Large intestine (tissue), 12 donors: ENCODE data around the gene HDAC9. TPM values are rescaled to one million over a fixed set of nuclear protein-coding genes. Genes with fewer than 3 reads are reported as not detected.

Experiments used
- DNase-seq, 2 donors: peaks; one replicate each; pipeline versions ENCODE4 v3.0.0 to v3.0.0-alpha.2; 2013
- H3K27ac ChIP-seq: one replicate; pipeline ENCODE4 v1.5.1; 2013; ENCODE audit warnings: low read length
- H3K27me3 ChIP-seq: 2 replicates; pipeline ENCODE4 v1.6.1; 2013; ENCODE audit warnings: low read length; ENCODE audit not compliant: control insufficient read depth, insufficient read depth
- H3K36me3 ChIP-seq: 2 replicates; pipeline ENCODE4 v1.6.1; 2013; ENCODE audit warnings: low read length; ENCODE audit not compliant: control insufficient read depth, insufficient read depth
- H3K4me1 ChIP-seq: one replicate; pipeline ENCODE4 v1.6.1; 2013; ENCODE audit warnings: low read length; ENCODE audit not compliant: control insufficient read depth, insufficient read depth
- H3K4me3 ChIP-seq: one replicate; pipeline ENCODE4 v1.5.1; 2013; ENCODE audit warnings: low read length
- H3K9me3 ChIP-seq: one replicate; pipeline ENCODE4 v1.6.1; 2013; ENCODE audit warnings: mild to moderate bottlenecking, low read depth, low read length, moderate library complexity; ENCODE audit not compliant: control insufficient read depth
- whole genome bisulfite sequencing: methylation state at CpG from one replicate; pipeline ENCODE4 v1.1.5; 2013; ENCODE audit warnings: low lambda C conversion rate; ENCODE audit not compliant: insufficient coverage; 5-methylcytosine and 5-hydroxymethylcytosine counted together
- long read RNA-seq, 11 donors: transcript quantifications; one replicate each; lab custom pipeline, GENCODE V29; 2026
- polyA plus RNA-seq: library from polyadenylated mRNA; unstranded; fragments of 120-200 nt; gene quantifications from one replicate; pipeline ENCODE4 v1.2.1, GENCODE V29; 2013

Gene HDAC9
- polyA plus RNA-seq, result 6.2 TPM
- long read RNA-seq, donor 1, result 0 reads
- long read RNA-seq, donor 2, result 0 reads
- long read RNA-seq, donor 3, partial matches to known transcripts, result 0 of 1 reads
- long read RNA-seq, donor 3, other reads (novel, unspliced or antisense), result 0 of 1 reads
- long read RNA-seq, donor 4, result 0 reads
- long read RNA-seq, donor 5, result 0 reads
- long read RNA-seq, donor 6, result 0 reads
- long read RNA-seq, donor 7, result 0 reads
- long read RNA-seq, donor 8, partial matches to known transcripts, result 0 of 1 reads
- long read RNA-seq, donor 8, other reads (novel, unspliced or antisense), result 0 of 1 reads
- long read RNA-seq, donor 9, result 0 reads
- long read RNA-seq, donor 10, result 0 reads
- long read RNA-seq, donor 11, result 0 reads

DNA sequence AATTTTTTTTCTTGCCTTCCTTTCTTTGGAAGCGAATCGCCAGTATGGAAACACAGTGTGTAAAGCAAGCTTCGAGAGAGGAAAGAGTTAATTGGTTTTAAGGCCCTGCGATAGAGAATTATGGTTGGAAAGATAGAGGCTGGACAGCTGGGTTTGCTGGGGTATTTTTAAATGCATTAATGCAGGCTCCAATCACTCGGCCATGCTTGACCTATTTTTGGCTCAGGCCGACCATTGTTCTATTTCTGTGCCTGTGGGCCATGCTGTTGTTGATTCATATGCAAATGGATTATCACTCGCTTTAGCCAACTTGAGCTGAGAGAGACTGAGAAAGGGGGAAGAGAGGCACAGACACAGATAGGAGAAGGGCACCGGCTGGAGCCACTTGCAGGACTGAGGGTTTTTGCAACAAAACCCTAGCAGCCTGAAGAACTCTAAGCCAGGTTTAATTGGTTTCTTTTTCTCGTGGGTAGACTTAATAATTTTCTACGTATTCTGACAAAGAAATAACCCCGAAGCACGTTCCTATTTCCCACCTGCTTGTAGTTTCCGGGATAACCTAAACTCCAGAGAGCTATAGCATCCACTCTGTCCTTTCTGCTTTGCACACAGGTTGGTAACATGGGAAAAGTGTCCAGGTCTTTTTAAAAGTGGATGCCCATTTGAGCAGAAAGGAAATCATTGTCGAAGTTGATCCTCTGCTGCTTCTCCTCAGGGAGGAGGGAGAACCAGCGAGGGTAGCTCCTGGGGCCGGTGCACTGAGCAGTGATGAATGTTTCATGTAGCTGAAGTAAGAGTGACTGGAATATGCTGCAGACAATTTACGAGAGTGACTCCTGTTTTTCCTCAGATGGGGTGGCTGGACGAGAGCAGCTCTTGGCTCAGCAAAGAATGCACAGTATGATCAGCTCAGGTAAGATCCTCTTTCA lies at the start of gene HDAC9:
Gene HDAC9, plus strand, starts transcription at position 338 of the 929 bp plus-strand sequence. Its CDS starts 554 bp downstream, at position 892.
- no peaks in the 10 kb centered on the region for H3K9me3 ChIP-seq
- H3K4me3 ChIP-seq, result peak within 1 kb of the TSS; percentile 33
- DNase-seq, result peak in 1 of 2 donors; percentile 19
- no peaks in the 10 kb centered on the region for H3K4me1 ChIP-seq
- peak within 1 kb of the TSS; percentile 33 for H3K27ac ChIP-seq
- WGBS, result no CpG with 5 or more reads among the region's 18 CpGs
- H3K36me3 ChIP-seq, result no peaks in the 10 kb centered on the region
- H3K27me3 ChIP-seq, result peaks cover 2% of the 10 kb centered on the region

DNA sequence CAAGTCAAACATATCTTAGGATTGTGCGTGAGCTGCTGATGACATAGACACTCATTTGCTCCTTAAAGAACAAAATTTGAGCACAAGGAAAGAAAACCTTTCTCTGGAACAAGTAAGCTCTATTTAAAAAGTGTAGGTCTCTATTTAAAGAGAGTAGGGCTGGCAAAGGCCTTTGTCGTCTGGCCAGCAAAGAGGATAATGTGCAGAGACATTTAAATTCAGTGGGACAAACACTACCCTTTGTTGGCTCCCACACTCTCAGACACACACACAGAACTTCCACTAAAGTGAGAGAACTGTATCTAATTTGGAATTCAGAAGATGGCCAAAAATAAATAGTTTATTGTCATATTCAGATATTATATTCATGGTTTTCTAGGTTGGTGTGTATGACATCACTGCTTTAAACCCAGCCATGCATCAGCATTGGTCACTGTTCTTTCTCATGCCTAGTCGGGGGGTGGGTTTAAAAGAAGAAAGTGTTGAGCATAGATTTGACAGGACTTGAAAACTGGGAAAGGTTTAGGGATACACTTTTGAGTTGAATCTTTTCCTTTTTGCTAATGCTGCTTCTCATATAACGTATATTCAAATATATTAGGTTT lies 49.5 kb upstream of the HDAC9 start:
- Histone ChIP-seq H3K36me3 (no peaks in the 10 kb centered on the region), H3K4me1 (no peaks in the 10 kb centered on the region), H3K9me3 (no peaks in the 10 kb centered on the region), H3K27me3 (no peaks in the 10 kb centered on the region), H3K27ac (no peak overlapping the region), H3K4me3 (no peak overlapping the region)
- WGBS, result no CpG with 5 or more reads among the region's 4 CpGs
- no peak for DNase-seq

DNA sequence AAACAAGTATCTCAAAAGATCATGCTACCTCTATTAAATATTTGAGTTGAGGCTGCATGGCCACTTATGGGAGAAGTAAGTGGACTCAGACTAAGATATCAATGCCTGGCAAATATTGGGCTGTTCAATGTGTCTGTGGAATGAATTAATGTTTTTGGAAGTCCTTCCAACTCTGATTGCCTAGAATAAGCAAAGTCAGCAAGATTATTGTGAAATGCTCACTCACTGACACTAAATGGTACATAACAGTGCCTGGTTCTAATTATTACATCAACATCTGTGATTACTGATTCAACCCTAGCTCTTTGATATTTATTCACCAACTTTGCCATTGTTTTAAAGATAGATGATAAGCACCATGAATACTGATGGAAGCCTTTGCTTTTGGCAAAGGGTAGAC lies 45.5 kb upstream of the HDAC9 start:
- Histone ChIP-seq H3K9me3 (no peaks in the 10 kb centered on the region), H3K4me1 (no peaks in the 10 kb centered on the region), H3K27ac (no peak overlapping the region), H3K36me3 (no peaks in the 10 kb centered on the region), H3K27me3 (no peaks in the 10 kb centered on the region), H3K4me3 (no peak overlapping the region)
- no peak for DNase-seq

DNA sequence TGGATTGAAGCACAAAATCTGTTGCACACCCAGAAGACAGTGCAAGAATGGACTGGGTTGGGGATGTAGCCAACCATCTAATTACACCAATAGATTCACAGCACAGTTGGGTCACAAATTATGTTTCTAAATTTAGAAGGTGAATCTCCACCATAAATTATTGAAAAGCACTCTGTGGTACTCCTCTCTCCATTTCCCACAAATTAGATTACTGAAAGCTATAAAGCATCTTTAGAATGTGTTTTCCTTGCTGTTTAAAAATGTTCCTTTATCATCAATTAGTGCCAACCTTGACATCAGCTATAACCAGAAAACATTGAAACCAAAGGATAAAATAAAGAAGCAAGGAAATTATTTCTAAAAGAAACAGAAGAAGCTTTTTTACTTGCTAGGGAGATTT lies 39.9 kb upstream of the HDAC9 start:
- Histone ChIP-seq H3K4me1 (no peaks in the 10 kb centered on the region), H3K27ac (no peak overlapping the region), H3K9me3 (no peaks in the 10 kb centered on the region), H3K4me3 (no peak overlapping the region), H3K36me3 (no peaks in the 10 kb centered on the region), H3K27me3 (no peaks in the 10 kb centered on the region)
- no peak for DNase-seq

DNA sequence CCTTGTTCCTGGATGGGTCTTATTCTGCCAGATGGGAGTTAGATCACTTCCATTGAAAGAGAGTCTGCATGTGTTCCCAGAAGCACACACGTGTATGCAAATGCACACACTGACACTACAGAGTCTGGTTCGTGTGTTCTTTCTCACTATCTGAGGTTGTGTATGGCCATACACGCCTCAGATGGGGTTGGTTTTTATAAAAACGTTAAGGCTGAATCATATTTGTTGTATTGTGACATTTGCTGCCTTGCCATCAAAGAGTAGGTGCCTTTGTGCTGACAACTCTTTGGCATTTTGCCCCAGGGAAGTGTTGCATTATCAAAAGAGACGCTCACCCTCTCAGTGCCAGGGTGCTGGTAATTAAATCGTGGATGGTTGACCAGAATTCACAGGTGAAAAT lies 37.7 kb upstream of the HDAC9 start:
- Histone ChIP-seq H3K36me3 (no peaks in the 10 kb centered on the region), H3K27me3 (no peaks in the 10 kb centered on the region), H3K9me3 (no peaks in the 10 kb centered on the region), H3K4me3 (no peak overlapping the region), H3K27ac (no peak overlapping the region), H3K4me1 (no peaks in the 10 kb centered on the region)
- 83% methylated on average over 1 of the region's 6 CpGs for WGBS
- DNase-seq, result no peak

DNA sequence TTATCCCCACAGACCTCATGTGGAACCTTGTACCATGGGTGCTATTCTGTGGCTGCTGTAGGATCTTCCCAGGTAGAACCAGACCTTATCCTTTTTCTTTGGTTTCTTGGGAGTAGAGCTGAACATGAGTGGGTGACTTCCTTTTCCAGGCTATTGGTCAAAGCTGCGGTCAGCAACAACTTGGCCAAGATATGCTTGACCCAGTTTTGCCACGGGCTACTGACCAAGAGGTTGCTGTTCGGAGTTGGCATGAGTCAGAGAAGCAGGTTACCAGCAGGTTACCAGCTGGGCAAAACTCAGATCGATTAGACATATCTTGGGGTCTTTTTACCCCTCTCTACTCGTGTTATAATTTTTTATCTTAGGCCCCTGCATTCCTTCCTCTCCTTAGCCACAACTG lies 36.7 kb upstream of the HDAC9 start:
- WGBS, result 57% methylated on average over 2 of the region's 5 CpGs
- Histone ChIP-seq H3K4me1 (no peaks in the 10 kb centered on the region), H3K27ac (no peak overlapping the region), H3K36me3 (no peaks in the 10 kb centered on the region), H3K4me3 (no peak overlapping the region), H3K9me3 (no peaks in the 10 kb centered on the region), H3K27me3 (no peaks in the 10 kb centered on the region)
- DNase-seq, result no peak

DNA sequence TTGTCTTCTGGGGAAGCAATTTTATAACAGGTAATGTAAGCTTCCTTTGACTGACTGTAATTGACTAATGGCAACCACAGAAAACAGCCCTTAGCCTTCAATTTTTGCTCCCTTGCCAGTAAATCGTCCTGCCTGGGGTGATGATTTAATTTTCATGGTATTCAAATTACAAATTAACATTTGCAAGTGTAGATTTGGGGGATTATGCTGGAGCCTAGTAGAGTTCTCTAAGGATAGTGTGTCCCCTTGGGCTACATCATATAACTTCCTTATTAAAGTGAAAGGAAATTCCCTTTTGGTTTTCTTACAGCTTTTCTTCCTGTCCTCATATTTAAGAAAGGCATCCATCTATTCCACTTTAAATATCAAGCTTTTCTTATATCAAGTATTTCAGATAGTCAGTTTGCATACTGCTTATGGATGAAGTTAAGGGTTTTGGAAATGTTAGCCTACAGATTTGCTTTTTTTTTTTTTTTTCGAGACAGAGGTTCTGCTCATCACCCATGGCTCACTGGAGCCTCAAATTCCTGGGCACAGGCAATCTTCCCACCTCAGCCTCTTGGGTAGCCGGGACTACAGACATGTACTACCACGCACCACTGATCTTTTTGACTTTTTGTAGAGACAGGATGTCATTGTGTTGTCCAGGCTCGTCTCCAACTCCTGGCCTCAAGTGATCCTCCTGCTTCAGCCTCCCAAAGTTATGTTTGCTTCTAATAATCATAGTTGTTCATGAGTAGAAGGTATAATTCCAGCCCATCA lies 35.9 kb upstream of the HDAC9 start:
- no peaks in the 10 kb centered on the region for H3K4me1 ChIP-seq
- H3K36me3 ChIP-seq, result no peaks in the 10 kb centered on the region
- no peaks in the 10 kb centered on the region for H3K27me3 ChIP-seq
- no peaks in the 10 kb centered on the region for H3K9me3 ChIP-seq
- H3K27ac ChIP-seq, result no peak overlapping the region
- WGBS, result 80% methylated on average over 1 of the region's 5 CpGs
- H3K4me3 ChIP-seq, result no peak overlapping the region
- no peak for DNase-seq

DNA sequence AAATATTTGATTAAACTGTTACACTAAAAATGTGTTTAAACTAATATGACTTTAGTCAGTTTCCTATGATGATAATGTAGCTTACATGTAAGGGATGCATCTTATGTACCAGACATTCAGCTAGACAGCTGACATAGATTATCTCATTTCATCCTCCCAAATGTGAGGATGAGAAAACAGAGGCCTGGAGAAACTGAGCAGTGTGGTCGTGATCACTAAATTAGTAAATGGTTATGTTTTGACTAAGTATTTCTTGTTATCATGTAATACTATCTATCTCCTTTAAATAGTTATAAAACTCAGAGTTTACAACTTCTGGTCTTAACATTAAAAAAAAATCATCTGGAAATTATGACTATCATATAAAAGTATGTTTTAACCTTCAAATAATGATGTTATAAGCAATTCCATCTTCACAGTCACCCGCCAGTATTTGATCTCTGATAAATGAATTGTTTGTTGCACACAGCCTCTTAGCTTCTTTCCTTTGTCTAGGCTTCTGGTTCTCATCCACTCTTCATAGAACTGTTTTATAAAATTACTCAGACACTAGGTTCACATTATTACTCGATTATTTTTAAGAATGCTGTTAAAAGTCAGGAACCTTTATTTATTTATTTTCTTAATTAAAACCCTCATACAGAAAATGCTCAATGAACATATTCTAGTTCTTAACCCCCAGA lies 33.6 kb upstream of the HDAC9 start:
- Histone ChIP-seq H3K4me3 (no peak overlapping the region), H3K27ac (no peak overlapping the region), H3K4me1 (no peaks in the 10 kb centered on the region), H3K27me3 (no peaks in the 10 kb centered on the region), H3K9me3 (no peaks in the 10 kb centered on the region), H3K36me3 (no peaks in the 10 kb centered on the region)
- no peak for DNase-seq
- 90% methylated on average over 1 of the region's 3 CpGs for WGBS

DNA sequence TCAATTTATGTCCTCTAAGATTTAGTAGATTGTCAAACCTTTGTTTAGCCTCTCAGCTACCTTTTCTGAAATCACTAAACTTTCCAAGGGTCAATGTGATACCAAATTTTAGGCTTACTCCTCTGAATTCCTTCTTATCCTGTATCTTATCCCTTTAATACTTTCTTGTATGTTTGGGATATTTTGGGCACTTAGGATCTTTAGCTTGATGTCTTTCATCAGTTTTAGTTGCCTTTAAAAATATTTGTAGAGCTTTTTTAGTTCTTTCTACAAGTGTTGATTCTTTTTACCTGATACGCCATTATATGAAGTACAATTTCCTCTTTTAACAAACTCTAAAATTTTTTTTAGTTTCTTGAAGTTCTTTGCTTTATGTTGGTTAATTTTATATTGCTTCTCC lies 30.7 kb upstream of the HDAC9 start:
- DNase-seq, result no peak
- no peaks in the 10 kb centered on the region for H3K27me3 ChIP-seq
- H3K27ac ChIP-seq, result no peak overlapping the region
- H3K4me1 ChIP-seq, result no peaks in the 10 kb centered on the region
- H3K4me3 ChIP-seq, result no peak overlapping the region
- no peaks in the 10 kb centered on the region for H3K36me3 ChIP-seq
- 100% methylated on average over 1 of the region's 1 CpG for WGBS
- no peaks in the 10 kb centered on the region for H3K9me3 ChIP-seq
